ENCODE results near the gene COL18A1.
"Not testable (repeated sequence)": the region's sequence is repeated elsewhere in the genome, so short reads cannot be mapped to it uniquely, and the experiment has no call there.

COL18A1 gene

DNA sequence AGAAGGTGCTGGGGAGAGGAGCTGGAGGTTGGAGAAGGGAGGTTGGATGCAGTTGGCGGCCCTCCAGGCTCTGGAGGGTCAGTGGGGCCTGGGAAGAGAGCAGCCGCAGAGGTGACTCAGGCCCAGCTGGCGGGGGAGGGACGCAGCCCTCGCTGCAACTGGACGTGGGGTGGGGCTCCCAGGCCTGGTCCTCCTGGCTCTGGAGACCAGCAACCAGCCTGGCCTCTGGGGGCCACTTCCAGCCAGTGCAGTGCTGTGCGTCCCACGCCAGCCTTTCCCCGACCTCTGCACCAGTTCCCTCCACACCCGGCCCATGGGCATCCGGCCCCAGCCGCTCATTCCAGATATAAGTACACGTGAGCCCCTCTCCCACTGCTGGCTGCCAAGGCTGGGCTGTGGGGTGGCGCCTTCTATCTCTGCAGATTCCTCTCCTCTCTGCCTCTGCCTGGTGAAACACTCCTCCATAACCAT lies 38.0 kb upstream of the COL18A1 start:
- Histone ChIP-seq H3K4me1 (ENCODE audit: control insufficient read depth in 1 of 2, insufficient read depth in 2 of 2, low read length in 2 of 2) (peaks cover 6 to 18% of the 10 kb centered on the region in 2 donors), H3K36me3 (ENCODE audit: control insufficient read depth in 1 of 2, insufficient read depth in 2 of 2, low read length in 2 of 2) (no peaks in the 10 kb centered on the region), H3K27ac (ENCODE audit: low read depth, low read length) (no peak overlapping the region)

DNA sequence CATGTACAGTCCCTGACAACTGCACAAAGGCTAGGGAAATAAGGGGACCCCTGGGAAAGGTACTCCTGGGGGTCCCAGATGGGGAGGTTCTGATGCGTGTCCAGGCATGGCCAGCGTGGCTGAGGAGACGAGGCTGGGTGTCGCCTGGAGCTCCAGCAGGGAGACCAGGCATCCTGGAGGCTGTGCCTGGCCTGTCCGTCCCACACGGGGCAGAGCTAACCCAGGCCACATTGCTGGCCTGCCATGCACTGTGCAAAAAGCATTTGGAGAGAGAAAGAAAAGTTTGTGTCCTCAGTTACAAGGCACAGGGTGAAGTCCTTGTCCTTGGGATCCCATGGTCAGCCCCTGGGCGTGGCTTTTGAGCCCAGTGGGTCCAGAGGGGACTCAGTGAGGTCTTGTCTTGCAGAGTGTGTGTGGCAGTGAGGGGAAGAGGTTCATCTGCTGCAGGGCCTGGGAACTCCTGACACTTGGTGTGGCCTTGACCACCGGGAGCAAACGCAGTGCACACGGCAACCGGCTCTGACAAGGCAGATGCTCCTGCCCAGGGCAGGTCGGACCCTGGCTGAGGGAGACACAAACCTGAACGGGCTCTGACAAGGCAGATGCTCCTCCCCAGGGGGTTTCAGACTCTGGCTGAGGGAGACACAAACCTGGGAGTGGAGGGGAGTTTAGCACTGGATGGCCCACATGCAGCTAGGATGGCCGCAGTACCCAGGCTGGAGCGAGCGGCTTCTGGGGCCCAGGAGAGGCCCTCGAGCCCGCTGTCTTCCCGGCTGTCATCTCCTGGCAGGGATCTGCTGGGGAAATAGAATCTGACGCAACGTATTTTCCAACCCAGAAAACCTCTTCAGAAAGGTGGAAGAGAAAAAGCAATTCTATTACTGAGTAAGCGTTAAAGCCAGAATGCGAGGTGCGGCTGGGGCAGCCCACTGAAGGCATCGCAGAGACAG lies 37.3 kb upstream of the COL18A1 start:
- H3K9ac ChIP-seq (ENCODE audit: low read depth in 1 of 2, low read length in 2 of 2), result peak overlapping the region in 1 of 2 donors; percentile 1
- H3K36me3 ChIP-seq (ENCODE audit: control insufficient read depth in 1 of 2, insufficient read depth in 2 of 2, low read length in 2 of 2), result no peaks in the 10 kb centered on the region
- peaks cover 6 to 18% of the 10 kb centered on the region in 2 donors for H3K4me1 ChIP-seq (ENCODE audit: control insufficient read depth in 1 of 2, insufficient read depth in 2 of 2, low read length in 2 of 2)
- no peak overlapping the region for H3K4me3 ChIP-seq (ENCODE audit: low read depth in 1 of 2, low read length in 2 of 2)
- no peak overlapping the region for H3K27ac ChIP-seq (ENCODE audit: low read depth, low read length)
- no peaks in the 10 kb centered on the region for H3K9me3 ChIP-seq (ENCODE audit: control insufficient read depth in 1 of 2, low read length in 2 of 2)
- H3K27me3 ChIP-seq (ENCODE audit: control insufficient read depth in 1 of 2, insufficient read depth in 2 of 2, low read length in 2 of 2), result peaks cover 0 to 3% of the 10 kb centered on the region in 2 donors

More for the DNA sequence above, 38.0 kb upstream of the COL18A1 start:
- peaks cover 0 to 3% of the 10 kb centered on the region in 2 donors for H3K27me3 ChIP-seq (ENCODE audit: control insufficient read depth in 1 of 2, insufficient read depth in 2 of 2, low read length in 2 of 2)
- H3K9me3 ChIP-seq (ENCODE audit: control insufficient read depth in 1 of 2, low read length in 2 of 2), result no peaks in the 10 kb centered on the region
- H3K4me3 ChIP-seq (ENCODE audit: low read depth in 1 of 2, low read length in 2 of 2), result no peak overlapping the region
- H3K9ac ChIP-seq (ENCODE audit: low read depth in 1 of 2, low read length in 2 of 2), result no peak overlapping the region

DNA sequence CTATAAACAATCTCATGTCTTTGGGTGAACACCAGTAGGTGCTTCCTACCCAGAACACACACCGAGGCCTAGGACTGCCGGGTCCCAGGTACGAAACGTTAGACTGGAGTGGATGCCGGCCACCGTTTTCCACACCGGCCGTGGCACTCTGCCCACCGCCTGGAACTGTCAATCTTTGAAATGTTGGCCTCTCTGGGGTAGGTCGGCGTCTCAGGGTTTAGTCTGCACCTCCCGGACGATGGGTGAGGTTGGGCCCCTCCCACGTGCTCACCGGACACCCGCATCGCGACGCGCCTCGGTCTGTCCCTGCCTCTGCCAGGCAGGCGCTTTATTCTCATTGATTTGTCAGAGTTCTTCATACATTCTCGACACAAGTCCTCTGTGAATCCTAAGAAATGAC lies 35.9 kb upstream of the COL18A1 start:
- not testable (repeated sequence) for H3K4me3 ChIP-seq (ENCODE audit: low read depth in 1 of 2, low read length in 2 of 2); H3K9me3 ChIP-seq (ENCODE audit: control insufficient read depth in 1 of 2, low read length in 2 of 2); H3K36me3 ChIP-seq (ENCODE audit: control insufficient read depth in 1 of 2, insufficient read depth in 2 of 2, low read length in 2 of 2); H3K9ac ChIP-seq (ENCODE audit: low read depth in 1 of 2, low read length in 2 of 2); H3K27ac ChIP-seq (ENCODE audit: low read depth, low read length); H3K27me3 ChIP-seq (ENCODE audit: control insufficient read depth in 1 of 2, insufficient read depth in 2 of 2, low read length in 2 of 2)
- H3K4me1 ChIP-seq (ENCODE audit: control insufficient read depth in 1 of 2, insufficient read depth in 2 of 2, low read length in 2 of 2), result peaks cover 6 to 14% of the 10 kb centered on the region in 2 donors

DNA sequence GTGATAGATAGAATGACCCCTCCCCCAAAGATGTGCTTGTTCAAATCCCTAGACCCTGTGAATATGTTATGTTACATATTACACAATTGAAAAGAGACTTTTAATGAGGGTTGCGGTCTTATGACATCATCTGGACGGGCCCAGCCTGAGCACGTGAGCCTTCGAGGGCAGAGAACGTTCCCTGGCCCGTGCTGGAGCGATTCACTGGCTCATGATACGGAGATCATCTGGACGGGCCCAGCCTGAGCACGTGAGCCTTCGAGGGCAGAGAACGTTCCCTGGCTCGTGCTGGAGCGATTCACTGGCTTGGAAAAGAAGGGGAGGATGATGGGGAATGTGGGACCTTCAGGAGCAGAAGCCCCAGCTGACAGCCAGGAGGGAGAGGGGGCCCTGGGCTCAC lies 34.4 kb upstream of the COL18A1 start:
- H3K27ac ChIP-seq (ENCODE audit: low read depth, low read length), result no peak overlapping the region

DNA sequence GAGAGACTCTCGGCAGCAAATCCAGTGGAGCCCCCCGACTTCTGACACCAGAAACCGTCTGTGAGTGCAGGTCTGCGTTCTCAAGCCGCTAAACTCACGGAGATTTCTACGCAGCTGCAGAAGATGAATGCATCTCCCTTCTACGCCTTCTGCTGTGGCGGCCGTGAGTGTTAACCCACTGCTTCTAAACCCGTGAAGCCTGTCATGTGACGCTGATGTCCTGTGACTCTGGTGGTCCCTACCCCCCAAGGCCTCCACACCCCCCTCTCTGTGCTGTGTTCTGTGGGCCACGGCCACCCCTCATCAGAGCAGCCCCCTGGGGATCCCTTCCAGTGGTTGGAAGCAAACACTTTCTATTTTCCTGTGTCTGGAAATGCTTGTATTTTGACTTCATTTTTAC lies 33.9 kb upstream of the COL18A1 start:
- Histone ChIP-seq H3K9ac (ENCODE audit: low read depth in 1 of 2, low read length in 2 of 2) (no peak overlapping the region), H3K9me3 (ENCODE audit: control insufficient read depth in 1 of 2, low read length in 2 of 2) (no peaks in the 10 kb centered on the region), H3K27me3 (ENCODE audit: control insufficient read depth in 1 of 2, insufficient read depth in 2 of 2, low read length in 2 of 2) (peaks cover 0 to 3% of the 10 kb centered on the region in 2 donors), H3K36me3 (ENCODE audit: control insufficient read depth in 1 of 2, insufficient read depth in 2 of 2, low read length in 2 of 2) (no peaks in the 10 kb centered on the region), H3K4me3 (ENCODE audit: low read depth in 1 of 2, low read length in 2 of 2) (no peak overlapping the region), H3K27ac (ENCODE audit: low read depth, low read length) (no peak overlapping the region), H3K4me1 (ENCODE audit: control insufficient read depth in 1 of 2, insufficient read depth in 2 of 2, low read length in 2 of 2) (peaks cover 0 to 5% of the 10 kb centered on the region in 2 donors)

More for the DNA sequence above, 34.4 kb upstream of the COL18A1 start:
- Histone ChIP-seq H3K9ac (ENCODE audit: low read depth in 1 of 2, low read length in 2 of 2) (no peak overlapping the region), H3K27me3 (ENCODE audit: control insufficient read depth in 1 of 2, insufficient read depth in 2 of 2, low read length in 2 of 2) (peaks cover 0 to 3% of the 10 kb centered on the region in 2 donors), H3K4me1 (ENCODE audit: control insufficient read depth in 1 of 2, insufficient read depth in 2 of 2, low read length in 2 of 2) (peaks cover 0 to 5% of the 10 kb centered on the region in 2 donors), H3K9me3 (ENCODE audit: control insufficient read depth in 1 of 2, low read length in 2 of 2) (no peaks in the 10 kb centered on the region), H3K4me3 (ENCODE audit: low read depth in 1 of 2, low read length in 2 of 2) (no peak overlapping the region), H3K36me3 (ENCODE audit: control insufficient read depth in 1 of 2, insufficient read depth in 2 of 2, low read length in 2 of 2) (no peaks in the 10 kb centered on the region)

DNA sequence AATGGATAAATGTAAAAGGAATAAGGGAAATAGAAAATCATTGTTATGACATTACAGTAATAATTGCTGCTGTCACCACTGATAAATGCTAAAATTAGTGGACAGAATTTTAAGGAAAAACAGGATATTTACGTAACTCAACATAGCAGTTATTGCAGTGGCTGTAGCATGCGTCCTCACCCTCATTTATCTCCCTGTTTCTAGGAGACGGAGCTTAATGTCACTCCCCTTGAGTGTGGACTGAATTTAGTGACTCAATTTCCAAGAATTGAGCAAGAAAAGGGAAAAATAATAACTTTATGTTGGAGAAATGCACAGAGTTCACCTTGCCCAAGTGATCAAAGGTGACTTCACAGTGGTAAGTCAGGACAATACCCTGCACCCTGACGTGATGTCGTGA lies 33.3 kb upstream of the COL18A1 start:
- Histone ChIP-seq H3K9me3 (ENCODE audit: control insufficient read depth in 1 of 2, low read length in 2 of 2) (no peaks in the 10 kb centered on the region), H3K9ac (ENCODE audit: low read depth in 1 of 2, low read length in 2 of 2) (no peak overlapping the region), H3K4me3 (ENCODE audit: low read depth in 1 of 2, low read length in 2 of 2) (no peak overlapping the region), H3K27ac (ENCODE audit: low read depth, low read length) (no peak overlapping the region), H3K27me3 (ENCODE audit: control insufficient read depth in 1 of 2, insufficient read depth in 2 of 2, low read length in 2 of 2) (peaks cover 0 to 3% of the 10 kb centered on the region in 2 donors), H3K4me1 (ENCODE audit: control insufficient read depth in 1 of 2, insufficient read depth in 2 of 2, low read length in 2 of 2) (peaks cover 0 to 5% of the 10 kb centered on the region in 2 donors), H3K36me3 (ENCODE audit: control insufficient read depth in 1 of 2, insufficient read depth in 2 of 2, low read length in 2 of 2) (no peaks in the 10 kb centered on the region)

DNA sequence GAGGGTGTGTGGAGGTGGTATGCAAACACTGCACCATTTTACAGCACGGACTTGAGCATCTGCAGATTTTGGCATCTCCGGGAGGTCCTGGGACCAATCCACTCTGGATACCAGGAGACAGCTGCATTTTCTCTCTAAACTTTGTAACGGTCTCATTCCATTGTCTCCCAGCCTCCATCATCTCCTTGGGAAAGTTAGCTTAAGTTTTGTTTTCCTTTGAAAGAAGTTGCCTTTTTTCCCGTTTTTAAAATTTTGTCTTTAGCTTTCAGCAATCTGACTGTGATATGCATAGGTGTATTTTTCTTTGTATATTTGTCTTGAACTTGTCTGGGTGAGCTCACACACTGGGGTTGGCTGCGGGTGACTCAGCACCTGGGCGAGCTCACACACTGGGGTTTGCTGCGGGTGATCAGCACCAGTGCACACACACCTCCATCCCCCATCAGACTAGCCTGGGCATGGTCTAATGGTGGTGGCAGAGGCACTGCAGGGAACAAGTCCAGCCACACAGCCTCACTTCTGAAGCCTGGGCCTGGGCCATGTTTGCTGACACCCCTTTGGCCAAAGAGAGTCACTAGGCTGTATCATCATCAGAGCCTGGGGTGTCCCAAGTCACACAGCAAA lies 32.1 kb upstream of the COL18A1 start:
- H3K4me1 ChIP-seq (ENCODE audit: control insufficient read depth in 1 of 2, insufficient read depth in 2 of 2, low read length in 2 of 2), result no peaks in the 10 kb centered on the region
- H3K27ac ChIP-seq (ENCODE audit: low read depth, low read length), result no peak overlapping the region
- no peaks in the 10 kb centered on the region for H3K9me3 ChIP-seq (ENCODE audit: control insufficient read depth in 1 of 2, low read length in 2 of 2)
- peaks cover 0 to 3% of the 10 kb centered on the region in 2 donors for H3K27me3 ChIP-seq (ENCODE audit: control insufficient read depth in 1 of 2, insufficient read depth in 2 of 2, low read length in 2 of 2)
- H3K4me3 ChIP-seq (ENCODE audit: low read depth in 1 of 2, low read length in 2 of 2), result no peak overlapping the region
- no peaks in the 10 kb centered on the region for H3K36me3 ChIP-seq (ENCODE audit: control insufficient read depth in 1 of 2, insufficient read depth in 2 of 2, low read length in 2 of 2)
- H3K9ac ChIP-seq (ENCODE audit: low read depth in 1 of 2, low read length in 2 of 2), result no peak overlapping the region

DNA sequence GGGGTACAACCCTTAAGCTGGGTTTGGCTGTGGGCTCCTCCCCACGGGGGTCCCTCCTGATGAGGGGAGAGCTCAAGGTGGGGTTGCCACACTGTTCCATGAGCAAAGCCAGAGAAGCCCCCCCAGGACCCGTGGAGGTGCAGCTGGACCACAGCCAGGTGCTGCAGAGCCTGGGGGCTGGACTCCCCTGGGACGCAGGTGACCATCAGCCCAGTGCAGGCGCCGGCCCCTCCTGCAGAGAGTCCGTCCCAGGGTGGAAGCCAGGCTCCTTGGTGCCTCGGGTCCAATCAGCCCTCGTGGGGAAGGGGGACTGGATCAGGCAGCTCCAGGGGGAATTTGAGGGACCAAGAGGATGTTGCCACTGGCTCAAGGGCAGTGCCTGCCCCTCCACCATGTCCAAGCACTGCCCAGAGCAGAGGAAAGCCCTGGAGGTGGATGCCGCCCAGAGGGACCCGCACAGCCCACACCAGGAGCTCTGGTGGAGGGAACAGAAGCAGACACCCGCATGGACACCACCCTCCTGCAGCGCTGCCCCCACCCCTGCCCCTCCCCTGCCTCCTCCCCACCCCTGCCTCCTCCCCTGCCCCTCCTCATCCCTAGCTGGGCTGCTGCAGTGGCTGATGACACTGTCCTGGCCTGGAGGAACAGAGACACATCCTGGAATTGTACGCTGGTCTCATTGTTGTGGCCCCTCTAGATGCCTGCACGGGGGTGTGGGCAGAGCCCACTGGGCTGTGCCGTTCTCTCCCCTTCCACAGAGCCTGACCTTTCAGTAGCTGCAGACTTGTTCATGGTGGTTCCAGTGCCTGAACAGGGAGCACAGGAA lies 30.8 kb upstream of the COL18A1 start:
- Histone ChIP-seq H3K9ac (ENCODE audit: low read depth in 1 of 2, low read length in 2 of 2) (no peak overlapping the region), H3K4me3 (ENCODE audit: low read depth in 1 of 2, low read length in 2 of 2) (no peak overlapping the region), H3K9me3 (ENCODE audit: control insufficient read depth in 1 of 2, low read length in 2 of 2) (no peaks in the 10 kb centered on the region), H3K36me3 (ENCODE audit: control insufficient read depth in 1 of 2, insufficient read depth in 2 of 2, low read length in 2 of 2) (no peaks in the 10 kb centered on the region), H3K27me3 (ENCODE audit: control insufficient read depth in 1 of 2, insufficient read depth in 2 of 2, low read length in 2 of 2) (peaks cover 0 to 3% of the 10 kb centered on the region in 2 donors), H3K27ac (ENCODE audit: low read depth, low read length) (no peak overlapping the region), H3K4me1 (ENCODE audit: control insufficient read depth in 1 of 2, insufficient read depth in 2 of 2, low read length in 2 of 2) (no peaks in the 10 kb centered on the region)

DNA sequence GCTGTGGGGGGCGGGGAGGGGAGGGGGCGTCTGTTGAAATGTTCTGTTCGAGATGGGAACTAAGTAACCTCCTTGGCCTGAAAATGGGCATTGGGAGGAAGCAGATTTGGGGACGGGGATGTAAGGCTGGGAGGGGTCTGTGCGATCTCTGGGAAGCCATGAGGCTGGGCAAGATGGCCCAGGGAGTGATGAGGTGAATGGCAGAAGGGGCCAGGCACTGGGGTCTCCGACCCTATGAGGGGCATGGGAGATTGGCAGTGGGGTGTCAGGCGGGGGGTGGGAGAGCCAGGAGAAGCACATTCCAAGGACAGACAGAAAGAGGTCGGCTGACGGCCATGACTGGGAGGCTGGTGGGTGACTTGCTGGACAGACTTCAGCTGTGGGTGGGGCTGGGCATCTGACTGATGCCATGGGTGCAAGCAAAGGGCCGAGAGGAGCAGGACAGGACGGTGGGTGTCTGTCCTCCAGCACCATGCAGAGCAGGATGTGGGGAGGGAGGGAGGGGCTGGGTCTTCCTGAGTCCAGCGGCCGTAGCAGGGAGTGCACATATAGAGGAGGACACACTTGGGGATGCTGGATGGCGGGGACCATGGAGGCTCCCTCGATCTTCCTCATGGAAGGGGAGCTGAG lies 30.0 kb upstream of the COL18A1 start:
- Histone ChIP-seq H3K4me3 (ENCODE audit: low read depth in 1 of 2, low read length in 2 of 2) (no peak overlapping the region), H3K27ac (ENCODE audit: low read depth, low read length) (no peak overlapping the region), H3K9me3 (ENCODE audit: control insufficient read depth in 1 of 2, low read length in 2 of 2) (no peaks in the 10 kb centered on the region), H3K4me1 (ENCODE audit: control insufficient read depth in 1 of 2, insufficient read depth in 2 of 2, low read length in 2 of 2) (no peaks in the 10 kb centered on the region), H3K9ac (ENCODE audit: low read depth in 1 of 2, low read length in 2 of 2) (no peak overlapping the region), H3K27me3 (ENCODE audit: control insufficient read depth in 1 of 2, insufficient read depth in 2 of 2, low read length in 2 of 2) (peaks cover 0 to 3% of the 10 kb centered on the region in 2 donors), H3K36me3 (ENCODE audit: control insufficient read depth in 1 of 2, insufficient read depth in 2 of 2, low read length in 2 of 2) (no peaks in the 10 kb centered on the region)
